Measurements from ENCODE around the gene BFSP1. TPM values are rescaled to one million over a fixed set of nuclear protein-coding genes. Genes with fewer than 3 reads are reported as not detected.

Gene BFSP1
- total RNA-seq: under 1 TPM; 0.67 to 0.93 TPM
- long read RNA-seq, donor 1, partial matches to known transcripts: 0 of 2 reads
- long read RNA-seq, donor 1, other reads (novel, unspliced or antisense): 0 of 2 reads
- long read RNA-seq, donor 2, partial matches to known transcripts: 0 of 1 reads
- long read RNA-seq, donor 2, other reads (novel, unspliced or antisense): 1 of 1 reads

DNA sequence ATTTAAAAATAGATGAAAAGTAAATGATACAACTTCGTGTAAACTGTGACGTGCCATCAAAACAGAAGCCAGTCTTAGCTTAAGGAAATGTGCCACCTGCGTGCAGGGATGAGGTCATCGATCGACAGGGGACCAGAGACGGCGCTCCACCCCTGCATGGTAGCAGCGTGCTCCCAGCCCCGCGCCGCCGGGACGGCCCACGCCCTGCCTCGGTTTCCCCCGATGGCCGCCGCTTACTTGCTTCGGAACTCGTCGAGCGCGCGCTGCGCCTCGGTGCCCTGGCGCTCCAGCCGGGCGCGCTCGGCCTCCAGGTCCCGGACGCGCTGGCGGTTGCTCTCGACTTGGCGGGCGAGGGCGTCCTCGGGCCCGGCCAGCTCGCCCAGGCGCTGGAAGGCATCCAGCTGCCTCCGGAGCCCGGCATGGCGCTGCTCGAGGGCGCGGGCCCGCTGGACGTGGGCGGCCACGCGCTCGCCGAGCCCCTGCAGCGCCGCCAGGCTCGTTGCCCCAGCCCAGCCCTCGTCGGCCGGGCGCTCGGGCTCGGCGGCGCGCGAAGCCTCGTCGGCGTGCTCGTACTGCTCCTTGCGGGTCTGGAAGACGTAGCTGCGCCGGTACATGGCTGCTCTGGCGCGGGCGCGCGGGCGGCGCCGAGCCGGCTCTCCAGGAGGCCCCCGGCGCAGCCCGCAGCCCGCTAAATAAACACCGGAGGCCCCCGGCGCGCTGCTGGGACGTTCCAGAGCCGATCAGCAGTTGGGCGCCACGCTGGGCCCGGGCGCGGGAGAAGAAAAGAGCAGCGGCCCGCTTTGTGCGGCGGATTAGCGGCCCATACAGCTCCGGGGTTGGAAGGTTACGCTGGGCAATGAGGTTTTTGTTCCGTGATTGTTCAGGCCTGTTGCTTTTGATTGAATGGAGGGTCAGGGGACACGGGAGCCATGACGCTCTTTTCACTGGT is at the start of gene BFSP1:
Gene BFSP1 (minus strand): TSS at position 664 of the 949 bp plus-strand sequence. CDS start 50 bp downstream, at position 614.
- intact Hi-C loops (cut with DNase I): loop anchor here in 1 of 2 donors (10.0 kb wide), 1 partner anchor 374 kb away; no protein-coding TSS in a partner anchor
- DNase-seq (ENCODE audit: low spot score): peak; percentile 84

DNA sequence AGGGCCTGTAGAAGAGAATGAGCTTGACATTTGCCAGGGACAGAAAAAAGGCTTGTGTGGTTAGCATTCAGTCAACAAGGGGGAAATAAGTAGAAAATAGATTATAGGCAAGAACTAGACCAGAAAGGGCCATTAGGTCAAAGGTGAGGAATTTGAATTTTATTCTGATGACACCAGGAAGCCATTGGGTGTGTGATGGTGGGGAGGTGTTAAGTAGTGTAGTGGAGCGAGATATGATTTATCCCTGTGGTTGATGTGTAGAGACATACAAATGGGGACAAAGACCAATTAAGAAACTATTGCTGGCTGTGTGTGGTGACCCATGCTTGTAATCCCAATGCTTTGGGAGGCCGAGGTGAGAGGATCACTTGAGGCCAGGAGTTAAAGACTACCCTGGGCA is 49.7 kb upstream of the BFSP1 start:
- intact Hi-C loops (cut with DNase I): no loop called here
- DNase-seq (ENCODE audit: low spot score): no peak

DNA sequence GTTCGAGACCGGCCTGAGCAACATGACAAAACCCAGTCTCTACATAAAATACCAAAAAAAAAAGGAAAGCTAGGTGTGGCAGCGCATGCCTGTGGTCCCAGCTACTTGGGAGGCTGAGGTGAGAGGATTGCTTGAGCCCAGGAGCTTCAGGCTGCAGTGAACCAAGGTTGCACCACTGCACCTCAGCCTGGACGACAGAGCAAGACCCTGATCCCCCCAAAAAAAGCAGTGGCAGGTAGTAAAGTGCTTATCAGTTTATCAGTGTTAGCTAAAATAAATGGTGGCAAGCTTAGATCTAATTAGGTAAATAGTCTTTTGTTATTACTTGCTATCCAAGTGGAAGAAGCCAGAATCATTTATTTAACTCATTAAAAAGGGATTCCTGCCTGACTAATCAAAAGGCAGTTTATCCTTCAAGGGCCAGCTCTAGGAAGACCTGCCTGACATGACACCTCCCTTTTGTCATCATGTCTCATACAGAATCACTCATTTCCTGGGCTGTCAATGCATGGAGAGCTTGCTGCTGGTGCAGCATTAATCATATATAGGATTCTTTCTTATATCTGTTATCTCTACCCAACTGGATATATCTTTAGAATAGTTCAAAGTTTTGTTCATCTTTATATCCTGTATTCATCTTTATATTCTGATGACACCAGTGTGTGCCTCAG is 48.3 kb upstream of the BFSP1 start:
- no peak for DNase-seq (ENCODE audit: low spot score)
- intact Hi-C loops (cut with DNase I): loop anchor here in 1 of 2 donors (5.0 kb wide), 1 partner anchor 37 kb away; no protein-coding TSS in a partner anchor

DNA sequence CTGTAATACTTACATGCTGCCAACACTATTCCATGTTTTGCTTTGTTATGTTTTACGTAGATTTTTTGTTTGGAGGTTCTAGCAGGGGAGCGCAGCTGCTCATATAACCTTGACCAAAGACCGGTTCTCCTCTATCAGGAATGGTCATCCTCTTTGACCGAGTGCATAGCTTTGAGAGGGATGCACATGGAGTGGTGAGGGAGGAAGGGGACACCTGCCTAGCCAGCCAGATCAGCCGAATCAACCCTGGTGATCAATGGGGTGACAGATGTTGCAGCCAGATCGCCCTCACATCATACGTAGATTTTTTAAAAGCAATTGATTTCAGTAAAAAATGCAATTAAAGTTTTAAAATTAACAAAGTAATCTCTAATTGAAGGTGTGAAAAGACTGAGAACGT is 45.0 kb upstream of the BFSP1 start:
- no peak for DNase-seq (ENCODE audit: low spot score)
- intact Hi-C loops (cut with DNase I): loop anchor here in 1 of 2 donors (5.0 kb wide), 1 partner anchor 34 kb away; no protein-coding TSS in a partner anchor

DNA sequence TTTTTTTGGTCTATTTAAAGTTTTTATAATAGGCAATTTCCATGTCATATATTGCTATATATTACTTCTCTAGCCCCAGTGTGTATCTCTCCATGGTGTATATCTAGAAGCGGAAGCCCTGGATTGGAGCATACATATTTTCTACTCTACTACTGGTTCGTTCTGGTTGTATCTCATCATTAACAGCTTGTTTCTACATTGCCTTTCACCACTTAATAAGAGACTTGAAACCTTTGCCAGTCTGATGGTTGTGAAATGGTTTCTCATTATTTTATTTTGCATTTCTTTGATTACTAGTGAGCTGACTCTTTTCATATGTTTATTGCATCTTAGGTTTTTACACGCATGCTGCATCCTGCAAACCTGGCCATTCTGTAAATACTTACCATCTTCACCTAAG is 42.3 kb upstream of the BFSP1 start:
- no peak for DNase-seq (ENCODE audit: low spot score)
- intact Hi-C loops (cut with DNase I): loop anchor here (5.0 kb wide), 2 partner anchors 36 to 39 kb away; no protein-coding TSS in a partner anchor

DNA sequence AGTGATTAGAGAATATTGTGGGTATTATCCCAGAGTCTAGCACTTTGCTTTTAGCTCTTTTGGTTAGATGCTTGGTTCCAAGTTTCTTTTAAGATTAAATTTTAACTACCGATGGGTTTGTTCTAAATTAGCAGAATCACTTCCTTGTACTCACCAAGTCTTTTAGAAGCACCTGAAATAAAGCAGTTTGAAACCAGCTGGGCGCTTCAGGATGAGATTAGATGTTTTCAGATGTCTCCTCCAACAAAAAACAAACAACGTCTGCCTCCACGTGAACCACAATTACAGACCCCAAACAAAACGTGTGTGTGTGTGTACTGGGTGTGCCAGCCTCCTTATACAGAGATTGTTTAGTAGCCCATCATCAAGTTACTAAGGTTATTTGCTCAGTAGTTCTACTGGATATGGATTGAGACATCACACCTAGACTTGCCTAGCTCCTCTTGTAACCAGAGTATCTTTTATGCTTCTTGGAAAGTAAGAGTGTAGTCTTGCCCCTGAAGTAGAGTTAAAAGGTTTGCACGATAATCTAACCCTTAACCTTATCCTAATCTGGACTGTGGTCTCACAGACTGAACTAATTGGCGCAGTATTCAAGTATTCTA is 41.0 kb upstream of the BFSP1 start:
- intact Hi-C loops (cut with DNase I): loop anchor here (5.0 kb wide), 2 partner anchors 35 to 40 kb away; no protein-coding TSS in a partner anchor
- no peak for DNase-seq (ENCODE audit: low spot score)

DNA sequence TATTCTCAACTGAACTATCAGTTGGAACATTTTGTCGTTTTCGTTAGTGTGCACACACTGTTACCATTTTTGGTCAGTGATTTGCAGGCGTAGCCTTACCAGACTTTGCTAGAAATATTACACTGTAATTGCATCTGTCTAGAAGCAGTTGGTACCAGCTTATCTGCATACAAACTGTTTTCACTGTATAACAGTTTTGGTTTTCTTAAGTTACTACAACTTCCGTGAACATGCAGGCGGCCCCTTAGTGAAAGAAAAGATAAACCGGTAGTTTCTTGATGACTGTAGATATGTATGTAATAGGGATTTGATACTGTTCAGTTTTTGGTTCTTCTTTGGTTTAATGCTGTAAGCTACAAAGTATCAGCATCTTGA is 40.0 kb upstream of the BFSP1 start:
- intact Hi-C loops (cut with DNase I): loop anchor here (5.0 kb wide), 2 partner anchors 34 to 41 kb away; no protein-coding TSS in a partner anchor
- DNase-seq (ENCODE audit: low spot score): no peak

DNA sequence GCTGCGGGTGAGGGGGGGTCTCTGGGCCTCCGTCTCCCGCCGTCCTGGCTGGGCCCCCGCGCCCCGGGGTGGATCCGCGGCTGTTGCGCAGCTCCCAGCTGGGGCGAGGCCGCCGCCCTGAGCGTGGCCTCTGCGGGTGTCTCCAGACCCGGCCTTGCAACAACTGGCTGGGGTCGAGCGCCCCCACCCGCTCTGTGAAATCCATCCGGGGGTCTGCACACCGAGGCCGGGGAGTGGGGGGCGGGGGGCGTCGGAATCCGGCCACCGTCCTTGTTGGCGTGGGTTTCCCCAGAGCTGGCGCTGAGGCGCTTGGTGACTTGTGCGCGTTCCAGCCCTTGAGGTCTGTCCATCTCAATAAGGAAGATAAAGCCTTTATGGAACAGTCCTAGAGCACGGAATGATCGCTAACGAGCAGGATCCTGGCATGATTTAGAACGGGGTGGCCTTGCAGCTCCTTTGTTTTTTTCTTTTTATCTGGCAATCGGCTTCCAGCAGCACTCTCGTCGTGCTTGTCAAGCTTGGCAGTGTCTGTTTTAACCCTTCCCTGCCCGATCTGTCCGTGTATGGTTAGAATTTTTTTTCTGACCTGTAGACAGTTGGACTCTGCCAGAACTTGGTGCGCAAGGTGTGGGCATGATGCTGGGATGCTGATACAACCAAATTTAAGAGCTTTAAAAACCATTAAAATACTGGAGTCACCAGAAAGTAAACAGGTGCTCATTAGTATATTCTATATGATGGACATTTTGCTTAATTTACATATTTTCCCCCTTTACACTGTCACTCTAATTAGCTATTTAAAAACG is 39.4 kb upstream of the BFSP1 start:
- intact Hi-C loops (cut with DNase I): loop anchor here (5.0 kb wide), 2 partner anchors 33 to 42 kb away; no protein-coding TSS in a partner anchor
- peak; percentile 89 for DNase-seq (ENCODE audit: low spot score)

DNA sequence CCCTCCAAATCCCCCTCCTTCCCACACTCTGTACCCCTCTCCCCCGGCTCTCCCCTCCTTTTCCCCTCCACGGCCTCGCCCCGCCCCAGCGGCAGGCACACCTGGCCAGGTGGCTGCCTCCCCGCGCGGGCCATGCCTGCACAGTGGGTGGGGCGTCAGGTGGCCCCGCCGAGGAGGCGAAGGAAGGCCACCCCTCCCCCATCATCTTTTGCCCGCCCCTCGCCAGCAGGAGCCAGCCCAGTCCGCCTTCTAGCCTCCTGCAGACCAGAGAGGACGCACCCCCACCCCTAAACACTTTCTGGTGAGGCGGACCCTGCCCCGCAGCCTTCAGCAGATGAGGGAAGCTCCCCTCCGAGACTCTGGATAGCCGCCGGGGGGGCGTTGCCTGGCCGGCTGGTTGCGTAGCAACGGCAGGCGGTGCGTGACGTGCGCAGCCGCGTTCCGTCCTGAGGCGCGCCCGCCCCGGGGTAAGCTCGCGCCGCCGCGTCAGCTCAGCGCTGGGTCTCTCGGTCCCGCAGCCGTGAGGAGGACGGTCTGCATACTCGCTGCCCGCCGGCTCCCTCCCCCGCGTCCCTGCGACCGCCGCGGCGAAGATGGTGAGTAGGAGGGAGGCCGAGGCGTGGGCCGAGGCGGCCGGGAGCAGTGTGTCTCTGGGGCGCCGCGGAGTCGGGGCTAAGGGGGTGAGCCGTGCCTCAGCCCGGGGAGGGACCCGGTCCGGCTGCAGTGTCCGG is 38.6 kb upstream of the BFSP1 start, which contains the start of gene DSTN:
Gene DSTN (plus strand): TSS at position 460 of the 731 bp plus-strand sequence. CDS start 134 bp downstream, at position 594.
- DNase-seq (ENCODE audit: low spot score): peak; percentile 98
- intact Hi-C loops (cut with DNase I): loop anchor here (5.0 kb wide), 2 partner anchors 32 to 43 kb away; no protein-coding TSS in a partner anchor

DNA sequence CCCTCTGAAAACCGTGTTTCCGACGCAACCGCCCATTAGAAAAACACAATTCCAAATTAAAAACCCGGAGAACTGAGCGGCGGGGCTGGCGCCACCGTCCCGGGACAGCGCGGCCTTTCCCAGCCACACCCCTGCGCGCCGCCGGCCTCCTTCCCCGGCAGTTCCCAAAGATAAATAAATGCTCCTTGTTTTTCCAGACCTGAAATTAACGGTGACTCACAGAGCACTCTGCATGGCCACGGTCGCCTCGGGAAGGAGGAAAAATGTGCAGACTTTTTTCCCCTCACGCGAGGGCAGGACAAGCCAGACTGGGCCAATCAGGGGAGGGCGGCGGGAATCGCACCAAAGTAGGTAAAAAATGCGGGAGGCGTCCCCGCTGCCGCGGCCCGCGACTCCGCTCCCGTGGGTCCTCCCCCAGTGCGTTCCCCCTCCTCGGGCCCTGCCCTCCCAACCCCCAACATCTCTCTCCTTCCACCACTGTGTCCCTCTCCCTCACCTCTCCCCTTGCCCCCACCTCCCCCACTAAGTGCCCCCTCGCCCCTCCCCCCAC is 37.9 kb upstream of the BFSP1 start:
- intact Hi-C loops (cut with DNase I): no loop called here
- DNase-seq (ENCODE audit: low spot score): peak; percentile 96

DNA sequence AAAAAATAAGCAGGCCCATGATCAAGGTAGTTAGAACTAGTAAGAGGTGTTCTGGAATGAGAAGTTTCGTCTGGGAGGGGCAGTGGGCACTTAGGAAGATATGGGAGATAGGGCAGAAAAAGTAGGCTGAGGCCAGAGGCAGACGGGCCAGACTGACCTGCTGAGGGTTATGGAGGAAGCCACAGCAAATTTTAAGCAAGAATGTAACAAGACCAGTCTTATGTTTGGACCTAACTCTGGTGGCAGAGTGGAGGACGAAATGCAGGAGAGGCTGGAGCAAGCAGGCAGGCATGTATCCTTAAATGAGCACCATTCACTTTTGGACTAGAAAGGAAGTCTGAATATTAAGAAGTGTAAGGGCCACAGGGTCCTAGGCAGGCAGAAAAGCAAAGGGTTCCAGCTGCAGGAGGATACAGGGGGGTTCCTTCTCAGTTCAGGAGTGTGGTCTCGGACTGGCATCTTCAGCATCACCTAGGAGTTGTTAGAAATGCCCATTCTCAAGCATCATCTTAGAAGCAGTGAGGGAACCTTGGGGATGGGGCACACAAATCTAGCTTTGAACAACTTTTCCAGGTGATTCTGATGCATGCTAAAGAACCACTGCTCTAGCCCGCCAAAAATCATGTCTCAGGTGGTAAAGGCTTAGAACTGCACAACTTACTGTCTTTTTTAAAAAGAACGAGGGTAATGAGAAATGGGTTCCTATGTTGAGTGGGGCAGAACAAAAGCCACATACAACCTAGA is 37.0 kb upstream of the BFSP1 start:
- intact Hi-C loops (cut with DNase I): no loop called here
- DNase-seq (ENCODE audit: low spot score): no peak

DNA sequence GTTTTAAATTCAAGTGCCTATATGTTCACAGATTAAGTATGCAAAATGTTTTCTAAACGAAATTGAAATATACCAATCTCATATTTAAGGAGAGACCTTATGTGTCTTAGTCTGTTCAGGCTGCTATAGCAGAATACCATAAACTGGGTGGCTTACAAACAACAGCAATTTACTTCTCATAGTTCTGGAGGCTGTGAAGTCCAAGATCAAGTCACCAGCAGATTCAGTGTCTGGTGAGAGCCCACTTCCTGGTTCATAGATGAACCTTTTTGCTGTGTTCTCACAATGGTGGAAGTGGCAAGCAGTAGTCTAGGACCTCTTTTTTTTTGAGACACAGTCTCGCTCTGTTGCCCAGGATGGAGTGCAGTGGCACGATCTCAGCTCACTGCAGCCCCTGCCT is 35.2 kb upstream of the BFSP1 start:
- intact Hi-C loops (cut with DNase I): no loop called here
- no peak for DNase-seq (ENCODE audit: low spot score)

DNA sequence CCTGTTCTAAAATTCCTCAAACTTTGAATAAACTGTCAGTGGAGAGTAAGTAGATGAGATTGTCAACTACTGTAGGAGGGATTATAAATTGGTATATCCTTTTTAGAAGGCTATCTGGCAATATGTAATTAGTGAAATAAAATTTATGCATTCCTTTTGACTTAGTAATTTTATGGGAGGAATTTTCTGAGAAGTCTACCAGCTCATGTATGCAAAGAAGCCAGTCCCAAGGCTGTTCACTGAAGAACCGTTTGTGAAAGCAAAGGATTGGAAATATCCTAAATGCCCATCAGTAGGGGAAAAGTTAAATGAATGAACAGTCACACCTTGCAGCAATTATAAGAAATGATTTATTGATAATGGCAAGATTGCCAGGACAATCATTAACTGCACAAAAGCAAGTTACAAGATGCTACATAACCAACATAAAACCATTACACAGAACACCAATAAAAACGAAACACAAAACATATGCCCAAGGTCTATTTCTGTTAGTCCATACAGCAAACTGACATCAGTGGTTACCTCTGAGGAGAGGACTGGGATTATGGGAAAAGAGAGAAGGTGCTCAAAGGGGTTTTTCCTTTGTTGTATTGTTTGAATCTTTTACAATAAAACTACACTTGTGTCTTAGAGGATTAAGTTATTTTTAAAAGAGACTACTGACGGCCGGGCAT is 34.1 kb upstream of the BFSP1 start:
- intact Hi-C loops (cut with DNase I): no loop called here
- no peak for DNase-seq (ENCODE audit: low spot score)

DNA sequence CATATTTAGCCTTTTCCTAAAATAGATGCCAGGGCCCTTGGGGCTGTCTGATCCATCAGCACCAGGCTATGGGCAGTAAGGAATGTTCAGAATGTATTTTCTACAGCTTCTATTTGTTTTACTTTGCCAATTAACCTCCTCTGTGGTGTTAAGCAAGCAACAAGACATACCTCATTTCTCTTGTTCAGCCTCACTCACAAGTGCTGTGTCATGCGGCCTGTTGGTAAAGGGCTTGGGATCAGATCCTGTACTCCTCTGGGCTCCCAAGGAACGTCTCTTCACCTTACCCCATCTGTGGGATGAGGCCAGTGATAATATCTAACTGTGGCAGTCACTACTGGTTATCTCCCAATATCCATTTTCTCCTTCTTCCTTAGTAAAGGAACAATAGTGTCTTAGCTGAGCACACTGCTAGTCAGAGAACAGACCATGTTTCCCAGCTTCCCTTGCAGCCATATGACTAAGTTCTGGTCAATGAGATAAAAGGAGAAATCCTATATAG is 31.7 kb upstream of the BFSP1 start:
- intact Hi-C loops (cut with DNase I): no loop called here
- DNase-seq (ENCODE audit: low spot score): no peak

DNA sequence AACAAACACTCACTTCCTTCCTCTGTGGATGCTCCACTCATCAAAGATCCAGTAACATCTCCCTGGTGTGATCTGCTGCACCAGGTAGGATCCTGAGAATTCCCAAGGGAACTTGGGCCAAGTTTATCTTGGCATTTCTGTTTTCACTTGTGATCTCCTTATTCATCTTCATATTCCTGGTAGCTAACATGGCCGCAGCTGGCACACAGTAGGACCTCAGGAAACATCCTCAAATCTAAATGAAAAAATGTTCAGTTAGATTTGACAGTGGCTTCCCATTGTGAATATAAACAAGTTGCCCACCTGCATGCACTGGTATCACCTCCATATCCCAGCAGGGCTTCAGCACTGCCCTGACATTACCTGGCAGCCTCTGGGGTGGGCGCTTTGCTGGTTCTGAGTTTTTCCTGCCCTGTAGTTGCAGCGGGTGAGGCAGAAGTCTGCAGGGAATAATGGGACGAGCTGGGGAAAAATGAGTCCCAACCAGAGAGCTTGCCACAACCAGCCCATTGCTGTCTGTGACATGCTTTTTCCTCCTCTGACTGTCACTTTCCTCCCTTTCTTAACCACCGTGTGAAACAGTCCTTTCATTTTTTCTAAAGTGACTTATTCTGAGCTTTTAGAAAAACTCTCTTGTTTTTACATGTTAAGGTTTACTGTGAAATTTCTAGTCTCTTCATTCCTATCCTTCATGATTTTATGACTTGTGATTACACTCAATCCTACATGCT is 29.3 kb upstream of the BFSP1 start:
- intact Hi-C loops (cut with DNase I): no loop called here
- DNase-seq (ENCODE audit: low spot score): no peak

All from posterior vena cava (tissue), 2 donors.